Type B pancreatic cell (in vitro differentiated cells): Measurements from ENCODE around the gene SMIM8. TPM values are rescaled to one million over a fixed set of nuclear protein-coding genes. Genes with fewer than 3 reads are reported as not detected.

ENCODE experiments used
- DNase-seq: peaks from one replicate; pipeline ENCODE4 v3.0.0; 2021; ENCODE audit warnings: mixed read lengths; ENCODE audit not compliant: unreplicated experiment; ENCODE audit errors: extremely low spot score
- H3K27ac Mint-ChIP-seq: 2 replicates; pipeline ENCODE4 v1.8.0; 2021; ENCODE audit warnings: mild to moderate bottlenecking, mixed read lengths
- H3K27me3 Mint-ChIP-seq: 2 replicates; pipeline ENCODE4 v1.8.0; 2021; ENCODE audit warnings: mixed read lengths
- H3K36me3 Mint-ChIP-seq: 2 replicates; pipeline ENCODE4 v1.8.0; 2021; ENCODE audit warnings: mixed read lengths
- H3K4me1 Mint-ChIP-seq: one replicate; pipeline ENCODE4 v1.8.0; 2021; ENCODE audit warnings: mixed read lengths; ENCODE audit not compliant: unreplicated experiment
- H3K4me3 Mint-ChIP-seq: 2 replicates; pipeline ENCODE4 v1.8.0; 2021; ENCODE audit warnings: mild to moderate bottlenecking, mixed read lengths
- H3K9me3 Mint-ChIP-seq: 2 replicates; pipeline ENCODE4 v1.8.0; 2021; ENCODE audit warnings: mixed read lengths
- CTCF ChIP-seq: fragments of 200-600 bp; sonication (generic); conservative IDR thresholded peaks from 2 replicates; pipeline ENCODE4 v1.5.0; 2021; ENCODE audit warnings: antibody characterized with exemption, mild to moderate bottlenecking
- total RNA-seq: library from RNA; stranded (reverse); gene quantifications from 2 replicates; pipeline ENCODE4 v1.2.1, GENCODE V29; 2021; ENCODE audit warnings: low replicate concordance

Gene SMIM8
- total RNA-seq, 1 donor from 2014 or later, result 18.0 TPM

- Mint-ChIP-seq H3K36me3 (peaks cover 13% of the 10 kb centered on the region), H3K27ac (no peak overlapping the region)
Measured at GRCh38 chr6:87357479-87358196, 35.2 kb downstream of the SMIM8 start.

GRCh38 chr6:87364602-87365252 lies 42.3 kb downstream of the SMIM8 start:
- Mint-ChIP-seq H3K4me3 (no peak overlapping the region), H3K9me3 (peaks cover 7% of the 10 kb centered on the region), H3K27me3 (no peaks in the 10 kb centered on the region), H3K36me3 (peaks cover 22% of the 10 kb centered on the region), H3K4me1 (no peaks in the 10 kb centered on the region), H3K27ac (no peak overlapping the region)
- TF ChIP-seq CTCF, result no peak
- no peak for DNase-seq

More at GRCh38 chr6:87357479-87358196, 35.2 kb downstream of the SMIM8 start:
- Mint-ChIP-seq H3K27me3 (no peaks in the 10 kb centered on the region), H3K4me1 (no peaks in the 10 kb centered on the region), H3K4me3 (no peak overlapping the region), H3K9me3 (no peaks in the 10 kb centered on the region)
- TF ChIP-seq CTCF, result no peak
- DNase-seq, result no peak

- TF ChIP-seq CTCF, result no peak
- H3K4me3 Mint-ChIP-seq, result no peak overlapping the region
- peaks cover 7% of the 10 kb centered on the region for H3K9me3 Mint-ChIP-seq
- no peak overlapping the region for H3K27ac Mint-ChIP-seq
- peaks cover 22% of the 10 kb centered on the region for H3K36me3 Mint-ChIP-seq
- no peaks in the 10 kb centered on the region for H3K4me1 Mint-ChIP-seq
- no peaks in the 10 kb centered on the region for H3K27me3 Mint-ChIP-seq
- DNase-seq, result no peak
Measured at GRCh38 chr6:87366072-87366827, 43.9 kb downstream of the SMIM8 start.

- DNase-seq, result no peak
- Mint-ChIP-seq H3K4me1 (no peaks in the 10 kb centered on the region), H3K36me3 (peaks cover 18% of the 10 kb centered on the region), H3K27ac (no peak overlapping the region), H3K4me3 (no peak overlapping the region), H3K27me3 (no peaks in the 10 kb centered on the region), H3K9me3 (peaks cover 7% of the 10 kb centered on the region)
- no peak for TF ChIP-seq CTCF
Measured at GRCh38 chr6:87366899-87367298, 44.5 kb downstream of the SMIM8 start.

- Mint-ChIP-seq H3K4me1 (no peaks in the 10 kb centered on the region), H3K27me3 (no peaks in the 10 kb centered on the region), H3K4me3 (no peak overlapping the region), H3K36me3 (peaks cover 4% of the 10 kb centered on the region), H3K9me3 (no peaks in the 10 kb centered on the region), H3K27ac (no peak overlapping the region)
- no peak for DNase-seq
- TF ChIP-seq CTCF, result no peak
Measured at GRCh38 chr6:87373377-87373776, 51.0 kb downstream of the SMIM8 start.
